Right renal cortex interstitium (tissue), 3 donors: Measurements from ENCODE around the gene OR11A1. TPM values are rescaled to one million over a fixed set of nuclear protein-coding genes. Genes with fewer than 3 reads are reported as not detected.

ENCODE experiments used
- DNase-seq, 3 donors: peaks; one replicate each; pipeline ENCODE4 v3.0.0-alpha.2; 2013; ENCODE audit warnings: low read depth in 3 of 3, low spot score in 2 of 3
- polyA plus RNA-seq, 3 donors: library from polyadenylated mRNA; unstranded; fragments of 120-200 nt; gene quantifications; one replicate each; pipeline ENCODE4 v1.2.1, GENCODE V29; 2013; ENCODE audit not compliant: insufficient read length in 3 of 3

OR11A1 gene
- polyA plus RNA-seq, 3 donors, result not detected

GRCh38 chr6:29399525-29399924 lies 57.3 kb downstream of the OR11A1 start:
- DNase-seq, result no peak

- DNase-seq, result no peak
These were observed 61.5 kb downstream of the OR11A1 start, which contains the start of gene OR12D2 for GRCh38 chr6:29395331-29395730. TSS of gene OR12D2 (plus strand) at chr6:29395631. CDS start at chr6:29396700, 1,069 bp downstream.

GRCh38 chr6:29388533-29388932 lies 68.3 kb downstream of the OR11A1 start:
- no peak for DNase-seq

- no peak for DNase-seq
These were observed 80.9 kb downstream of the OR11A1 start for GRCh38 chr6:29376003-29376402.

Other genes starting within 250 kb of the OR11A1 start
- under 1 TPM; 0.04 to 0.08 (median 0.06) TPM for gene OR14J1, start 155.4 kb downstream of the OR11A1 start, polyA plus RNA-seq
- not detected for gene OR5V1, start 88.2 kb downstream of the OR11A1 start, polyA plus RNA-seq
- gene OR12D3, start 81.8 kb downstream of the OR11A1 start, polyA plus RNA-seq, result not detected
- not detected for gene OR12D2, start 61.4 kb downstream of the OR11A1 start, polyA plus RNA-seq
- not detected for gene OR12D1, start 42.1 kb downstream of the OR11A1 start, polyA plus RNA-seq
- gene OR10C1, start 17.8 kb downstream of the OR11A1 start, polyA plus RNA-seq, result not detected
- gene OR2H1, start 84 bp upstream of the OR11A1 start, polyA plus RNA-seq, result not detected
- gene MAS1L, start 30.9 kb upstream of the OR11A1 start, polyA plus RNA-seq, result not detected
- 1 to 10 TPM in 2 of 3 donors, under 1 TPM in 1; 0.75 to 2.3 (median 1.2) TPM for gene UBD, start 102.7 kb upstream of the OR11A1 start, polyA plus RNA-seq
- gene OR2H2, start 128.1 kb upstream of the OR11A1 start, polyA plus RNA-seq, result under 1 TPM in 2 of 3 donors, not detected in 1; 0.07 to 0.18 TPM
- gene GABBR1, start 176.1 kb upstream of the OR11A1 start, polyA plus RNA-seq, result 10 to 100 TPM; 35.7 to 49.9 (median 42.7) TPM
- gene MOG, start 200.0 kb upstream of the OR11A1 start, polyA plus RNA-seq, result not detected
- gene ZFP57, start 224.1 kb upstream of the OR11A1 start, polyA plus RNA-seq, result under 1 TPM; 0.11 to 0.25 (median 0.20) TPM